Sigmoid colon (tissue), 7 donors: Measurements from ENCODE around the gene NNMT. TPM values are rescaled to one million over a fixed set of nuclear protein-coding genes. Genes with fewer than 3 reads are reported as not detected.

Experiments used
- DNase-seq: peaks from one replicate; pipeline ENCODE4 v3.0.0-alpha.2; 2019
- H3K27ac ChIP-seq, 4 donors: fragments of 200-600 bp; sonication (generic); one replicate each; pipeline ENCODE4 v1.5.1; 2016 to 2019; ENCODE audit warnings: mild to moderate bottlenecking in 1 of 4
- H3K27me3 ChIP-seq, 3 donors: fragments of 200-600 bp; sonication (generic); one replicate each; pipeline ENCODE4 v1.5.1; 2019; ENCODE audit warnings: mild to moderate bottlenecking in 1 of 3
- H3K36me3 ChIP-seq, 4 donors: fragments of 200-600 bp; sonication (generic); one replicate each; pipeline ENCODE4 v1.5.1; 2016 to 2019
- H3K4me1 ChIP-seq, 4 donors: fragments of 200-600 bp; sonication (generic); one replicate each; pipeline ENCODE4 v1.5.1; 2017 to 2019
- H3K4me3 ChIP-seq, 4 donors: fragments of 200-600 bp; sonication (generic); one replicate each; pipeline ENCODE4 v1.5.1; 2017 to 2019; ENCODE audit warnings: mild to moderate bottlenecking in 2 of 4, moderate library complexity in 1 of 4
- H3K9me3 ChIP-seq, 4 donors: fragments of 200-600 bp in 3 of 4; sonication (generic) in 3 of 4; one replicate each; pipeline versions ENCODE4 v1.5.1 to v1.6.1; 2013 to 2019
- CTCF ChIP-seq, 4 experiments: fragments of 450-650 bp in 3 of 4; fragments of 200-600 bp in 1 of 4; IDR thresholded peaks; one replicate each; pipeline ENCODE4 v1.5.1; 2016 to 2019; ENCODE audit warnings: antibody characterized with exemption in 4 of 4, mild to moderate bottlenecking in 3 of 4, moderate library complexity in 2 of 4
- EP300 ChIP-seq, 4 donors: sonication (generic); formaldehyde crosslinking; IDR thresholded peaks; one replicate each; pipeline ENCODE4 v1.6.1; 2017; ENCODE audit warnings: antibody characterized with exemption in 4 of 4
- POLR2A ChIP-seq, 2 donors: fragments of 450-650 bp; IDR thresholded peaks; one replicate each; pipeline ENCODE4 v1.6.1; 2016; ENCODE audit warnings: antibody characterized with exemption in 2 of 2, mild to moderate bottlenecking in 2 of 2, moderate library complexity in 2 of 2
- POLR2AphosphoS5 ChIP-seq, 4 donors: sonication (generic); formaldehyde crosslinking; IDR thresholded peaks; one replicate each; pipeline ENCODE4 v1.6.1; 2017; ENCODE audit warnings: antibody characterized with exemption in 4 of 4
- WGBS, 2 donors: extraction: QIAGEN DNeasy Blood & Tissue Kit; methylation state at CpG; one replicate each; pipeline ENCODE4 v1.1.7; 2013; 5-methylcytosine and 5-hydroxymethylcytosine counted together
- intact Hi-C: fragments of 100-400 bp; cut with DNase I; formaldehyde crosslinking; loops from one replicate; pipeline ENCODE4 v1.15.1; 2023
- polyA plus RNA-seq, 3 donors: library from polyadenylated mRNA; stranded (reverse); fragments of 200-250 nt; gene quantifications; one replicate each; pipeline ENCODE4 v1.2.3, GENCODE V29; 2013
- total RNA-seq, 4 donors: library from RNA; depleted of rRNA; stranded (reverse); fragments of >200 nt; gene quantifications; one replicate each; pipeline ENCODE4 v1.1.0, GENCODE V29; 2016
- donor health status: healthy with polysubstance abuse.
- donor health status: Bipolar disorder and iron deficiency.
- donor health status: healthy.

NNMT gene
- total and polyA plus RNA-seq, 7 donors = 28.0 to 960 (median 208) TPM

GRCh38 chr11:114282488-114282887 lies 13.7 kb upstream of the NNMT start:
- Histone ChIP-seq H3K4me3 (no peak overlapping the region), H3K27ac (no peak overlapping the region), H3K36me3 (no peaks in the 10 kb centered on the region), H3K27me3 (no peaks in the 10 kb centered on the region), H3K4me1 (peaks cover 0 to 23% (median 21%) of the 10 kb centered on the region in 4 donors), H3K9me3 (no peaks in the 10 kb centered on the region)
- TF ChIP-seq POLR2A (IDR thresholded peaks at IDR 0.05) (no peak), CTCF (IDR thresholded peaks at IDR 0.05) (no peak), POLR2AphosphoS5 (IDR thresholded peaks at IDR 0.05) (no peak), EP300 (IDR thresholded peaks at IDR 0.05) (no peak)
- intact Hi-C loops = loop anchor here (5.0 kb wide), 2 partner anchors 65 to 115 kb away; no protein-coding TSS in a partner anchor
- WGBS, 2 donors = 80 to 86% methylated on average over 3 of the region's 3 CpGs
- no peak for DNase-seq

GRCh38 chr11:114283422-114283821 lies 12.8 kb upstream of the NNMT start:
- H3K27me3 ChIP-seq = no peaks in the 10 kb centered on the region
- intact Hi-C loops = loop anchor here (5.0 kb wide), 2 partner anchors 64 to 114 kb away; no protein-coding TSS in a partner anchor
- TF ChIP-seq CTCF (IDR thresholded peaks at IDR 0.05) (no peak), POLR2A (IDR thresholded peaks at IDR 0.05) (no peak), EP300 (IDR thresholded peaks at IDR 0.05) (no peak)
- no peak for DNase-seq
- H3K27ac ChIP-seq = peak overlapping the region in 1 of 4 donors; percentile 27
- H3K36me3 ChIP-seq = no peaks in the 10 kb centered on the region
- H3K4me3 ChIP-seq = no peak overlapping the region
- H3K4me1 ChIP-seq = peaks cover 0 to 23% (median 21%) of the 10 kb centered on the region in 4 donors
- 87 to 91% methylated on average over 3 of the region's 3 CpGs for WGBS, 2 donors
- no peaks in the 10 kb centered on the region for H3K9me3 ChIP-seq

GRCh38 chr11:114284021-114284420 lies 12.2 kb upstream of the NNMT start:
- H3K36me3 ChIP-seq = no peaks in the 10 kb centered on the region
- no peak for DNase-seq
- no peak overlapping the region for H3K4me3 ChIP-seq
- intact Hi-C loops = loop anchor here (5.0 kb wide), 2 partner anchors 63 to 113 kb away; no protein-coding TSS in a partner anchor
- H3K4me1 ChIP-seq = peaks cover 0 to 23% (median 21%) of the 10 kb centered on the region in 4 donors
- no peaks in the 10 kb centered on the region for H3K9me3 ChIP-seq
- TF ChIP-seq POLR2AphosphoS5 (IDR thresholded peaks at IDR 0.05) (no peak), POLR2A (IDR thresholded peaks at IDR 0.05) (no peak)
- no peaks in the 10 kb centered on the region for H3K27me3 ChIP-seq
- H3K27ac ChIP-seq = peak overlapping the region in 1 of 4 donors; percentile 27
- WGBS, 2 donors = 20 to 66% methylated on average over 2 of the region's 2 CpGs

GRCh38 chr11:114284914-114285313 lies 11.3 kb upstream of the NNMT start:
- Histone ChIP-seq H3K4me3 (no peak overlapping the region), H3K27ac (no peak overlapping the region), H3K4me1 (peaks cover 0 to 23% (median 21%) of the 10 kb centered on the region in 4 donors), H3K36me3 (no peaks in the 10 kb centered on the region), H3K9me3 (no peaks in the 10 kb centered on the region), H3K27me3 (no peaks in the 10 kb centered on the region)
- 94 to 95% methylated on average over 7 of the region's 7 CpGs for WGBS, 2 donors
- intact Hi-C loops = loop anchor here (5.0 kb wide), 2 partner anchors 62 to 112 kb away; no protein-coding TSS in a partner anchor
- DNase-seq = no peak
- no peak for TF ChIP-seq POLR2A (IDR thresholded peaks at IDR 0.05)
- TF ChIP-seq EP300 (IDR thresholded peaks at IDR 0.05) = no peak
- TF ChIP-seq POLR2AphosphoS5 (IDR thresholded peaks at IDR 0.05) = no peak
- TF ChIP-seq CTCF (IDR thresholded peaks at IDR 0.05) = no peak

GRCh38 chr11:114285599-114285998 lies 10.6 kb upstream of the NNMT start:
- Histone ChIP-seq H3K36me3 (no peaks in the 10 kb centered on the region), H3K4me3 (no peak overlapping the region), H3K9me3 (no peaks in the 10 kb centered on the region), H3K27me3 (no peaks in the 10 kb centered on the region), H3K27ac (no peak overlapping the region), H3K4me1 (peaks cover 0 to 22% (median 17%) of the 10 kb centered on the region in 4 donors)
- 86 to 92% methylated on average over 3 of the region's 3 CpGs for WGBS, 2 donors
- TF ChIP-seq EP300 (IDR thresholded peaks at IDR 0.05) (no peak), POLR2AphosphoS5 (IDR thresholded peaks at IDR 0.05) (no peak), POLR2A (IDR thresholded peaks at IDR 0.05) (no peak), CTCF (IDR thresholded peaks at IDR 0.05) (no peak)
- intact Hi-C loops = no loop called here
- no peak for DNase-seq
